ENCODE results near the gene C1QTNF12.
"Not testable (repeated sequence)": the region's sequence is repeated elsewhere in the genome, so short reads cannot be mapped to it uniquely, and the experiment has no call there.

C1QTNF12 gene

DNA sequence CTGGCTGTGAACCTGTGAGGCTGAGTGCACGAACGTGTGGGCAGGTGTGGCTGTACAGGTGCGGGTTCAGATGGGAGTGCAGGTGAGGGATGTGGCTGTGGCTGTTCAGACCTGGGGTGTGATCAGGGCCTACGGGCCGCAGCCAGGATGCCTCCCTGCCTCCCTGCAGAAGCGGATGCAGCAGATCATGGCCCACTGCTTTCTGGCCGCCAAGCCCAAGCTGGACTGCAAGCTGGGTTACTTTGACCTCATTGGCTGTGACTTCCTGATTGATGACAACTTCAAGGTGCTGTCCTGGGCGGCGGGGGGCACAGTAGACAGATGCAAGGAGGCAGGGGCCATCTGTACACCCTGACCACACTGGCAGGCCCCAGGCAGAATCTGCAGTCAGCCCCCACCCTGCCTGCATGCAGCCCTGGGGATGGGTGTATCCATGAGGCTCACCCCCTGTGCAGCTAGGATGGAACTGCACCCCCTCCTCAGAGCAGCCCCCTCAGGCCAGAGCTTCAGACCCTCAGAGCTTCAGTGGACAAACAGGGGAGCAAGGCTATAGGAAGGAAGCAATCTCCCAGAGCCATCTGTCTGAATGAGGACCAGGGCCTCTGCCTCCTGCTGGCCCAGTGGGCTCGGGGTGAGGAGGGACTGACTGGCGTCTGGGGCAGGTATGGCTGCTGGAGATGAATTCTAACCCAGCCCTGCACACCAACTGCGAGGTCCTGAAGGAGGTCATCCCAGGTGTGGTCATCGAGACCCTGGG is 49.9 kb downstream of the C1QTNF12 start:
- DNase-seq = no peak

DNA sequence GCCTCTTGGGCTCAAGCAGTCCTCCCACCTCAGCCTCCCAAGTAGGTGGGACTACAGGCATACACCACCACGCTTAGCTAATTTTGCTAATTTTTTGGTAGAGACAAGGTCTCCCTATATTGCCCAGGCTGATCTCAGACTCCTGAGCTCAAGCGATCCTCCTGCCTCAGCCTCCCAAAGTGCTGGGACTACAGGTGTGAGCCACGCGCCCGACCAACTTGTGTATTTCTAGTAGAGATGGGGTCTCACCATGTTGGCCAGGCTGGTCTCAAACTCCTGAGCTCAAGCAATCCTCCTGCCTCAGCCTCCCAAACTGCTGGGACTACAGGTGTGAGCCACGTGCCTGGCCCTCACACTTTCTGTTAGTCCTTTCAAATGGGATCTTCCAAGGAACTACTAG is 50.8 kb downstream of the C1QTNF12 start:
- DNase-seq = not testable (repeated sequence)

DNA sequence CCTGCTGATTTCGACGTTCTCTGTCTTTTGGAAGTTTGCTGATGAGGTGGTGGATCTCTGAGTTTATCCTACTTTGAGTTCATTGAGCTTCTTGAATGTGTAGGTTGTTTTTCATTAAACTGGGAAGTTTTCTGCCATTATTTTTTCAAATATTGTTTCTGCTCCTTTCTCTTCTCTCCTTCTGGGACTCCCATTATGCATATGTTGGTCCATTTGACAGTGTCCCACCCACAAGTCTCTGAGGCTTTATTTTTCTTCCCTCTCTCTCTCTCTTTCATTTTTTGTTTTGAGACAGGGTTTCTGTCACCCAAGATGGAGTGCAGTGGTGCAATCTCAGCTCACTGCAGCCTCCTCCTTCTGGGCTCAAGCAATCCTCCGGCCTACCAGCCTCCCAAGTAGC is 51.8 kb downstream of the C1QTNF12 start:
- DNase-seq = no peak
